Right lobe of liver (tissue), 4 donors: ENCODE data around the gene SCN1A.

Experiments
- CTCF ChIP-seq, 4 donors: fragments of 200-600 bp in 3 of 4; fragments of 450-650 bp in 1 of 4; IDR thresholded peaks; one replicate each; pipeline versions ENCODE4 v1.5.1 to v1.8.0; 2016 to 2022; ENCODE audit warnings: antibody characterized with exemption in 4 of 4, mild to moderate bottlenecking in 2 of 4
- POLR2A ChIP-seq: fragments of 450-650 bp; IDR thresholded peaks from one replicate; pipeline ENCODE4 v1.6.1; 2017; ENCODE audit warnings: antibody characterized with exemption, mild to moderate bottlenecking
- donor health status: DM: no; HTN: no; CAD: no.
- donor health status: DM: no; HTN: no; CAD: no.
- donor health status: DM: no; HTN: yes; CAD: no.

- no peak for TF ChIP-seq POLR2A
- no peak for TF ChIP-seq CTCF (IDR thresholded peaks at IDR 0.05)
These were observed 23.0 kb downstream of the SCN1A start for GRCh38 chr2:166104773-166105172.
